Measurements from ENCODE around the gene RASA3. TPM values are rescaled to one million over a fixed set of nuclear protein-coding genes. Genes with fewer than 3 reads are reported as not detected.

Gene RASA3
- total RNA-seq, 1 experiment from 2014 or later: 18.6 TPM

DNA sequence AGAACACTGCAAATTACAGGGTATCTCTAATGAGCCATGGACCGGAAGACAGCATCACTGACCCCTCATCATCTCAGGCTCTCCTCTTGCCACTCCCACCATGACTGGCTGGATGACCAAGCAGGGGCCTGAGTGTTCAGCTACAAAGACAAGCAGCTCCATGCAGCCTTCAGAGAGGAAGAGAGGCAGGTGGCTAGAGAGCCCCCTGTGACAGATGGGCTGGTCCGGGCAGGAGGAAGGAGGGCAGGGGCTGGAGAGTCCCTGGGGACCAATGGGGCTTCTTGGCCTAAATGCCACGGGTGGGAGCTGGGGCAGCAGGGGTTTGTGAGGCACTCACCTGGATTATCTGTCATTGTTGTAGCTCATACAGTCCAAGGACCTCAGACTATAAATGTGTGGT, 12.8 kb upstream of the RASA3 start:
- Histone ChIP-seq H3K9ac (ENCODE audit: low read length) (no peak overlapping the region), H4K20me1 (ENCODE audit: insufficient read depth) (no peaks in the 10 kb centered on the region), H2AFZ (ENCODE audit: low read depth, low read length, poor library complexity, severe bottlenecking) (no peak overlapping the region), H3K27me3 (ENCODE audit: insufficient read depth, low read length) (no peaks in the 10 kb centered on the region), H3K36me3 (ENCODE audit: control insufficient read depth in 1 of 2, insufficient read depth in 2 of 2, low read length in 2 of 2) (no peaks in the 10 kb centered on the region), H3K4me1 (ENCODE audit: control insufficient read depth in 1 of 2, insufficient read depth in 2 of 2, low read length in 2 of 2) (peaks cover 4 to 10% of the 10 kb centered on the region in 2 experiments; a peak in 3 of 4 replicates), H3K79me2 (ENCODE audit: insufficient read depth, low read length) (no peaks in the 10 kb centered on the region), H3K9me3 (ENCODE audit: control insufficient read depth in 1 of 2, insufficient read depth in 1 of 2, low read depth in 1 of 2, low read length in 2 of 2) (no peaks in the 10 kb centered on the region), H3K9me2 (ENCODE audit: insufficient read depth) (no peaks in the 10 kb centered on the region), H3K4me3 (replicated peaks in 1 of 2; ENCODE audit: low read depth in 1 of 2, low read length in 2 of 2) (no peak overlapping the region), H3K27ac (ENCODE audit: low read depth, low read length) (no peak overlapping the region), H3K4me2 (ENCODE audit: low read length) (no peak overlapping the region)
- ChIA-PET CTCF (no interaction called here), POLR2A (no interaction called here), RAD21 (ENCODE audit: low non-redundant PET in 1 of 2, low total read pairs in 2 of 2, uncharacterized antibody in 2 of 2, unreplicated experiment in 2 of 2) (no interaction called here)
- no peak for DNase-seq (ENCODE audit: low read depth, low spot score)
- TF ChIP-seq YY1 (IDR thresholded peaks at IDR 0.05; ENCODE audit: extremely low read depth, insufficient replicate concordance, low read depth, low read length): no peak
- no peak for TF ChIP-seq ZNF274 (IDR thresholded peaks at IDR 0.05; ENCODE audit: low read depth, low read length)
- no peak for TF ChIP-seq SIN3A (IDR thresholded peaks at IDR 0.05; ENCODE audit: low read depth)
- no peak for TF ChIP-seq EGR1 (IDR thresholded peaks at IDR 0.05; ENCODE audit: low read depth)
- no peak for TF ChIP-seq POLR2A (IDR thresholded peaks at IDR 0.05; ENCODE audit: borderline replicate concordance, extremely low read depth, insufficient read depth, insufficient read length)
- TF ChIP-seq, protein P1, sequence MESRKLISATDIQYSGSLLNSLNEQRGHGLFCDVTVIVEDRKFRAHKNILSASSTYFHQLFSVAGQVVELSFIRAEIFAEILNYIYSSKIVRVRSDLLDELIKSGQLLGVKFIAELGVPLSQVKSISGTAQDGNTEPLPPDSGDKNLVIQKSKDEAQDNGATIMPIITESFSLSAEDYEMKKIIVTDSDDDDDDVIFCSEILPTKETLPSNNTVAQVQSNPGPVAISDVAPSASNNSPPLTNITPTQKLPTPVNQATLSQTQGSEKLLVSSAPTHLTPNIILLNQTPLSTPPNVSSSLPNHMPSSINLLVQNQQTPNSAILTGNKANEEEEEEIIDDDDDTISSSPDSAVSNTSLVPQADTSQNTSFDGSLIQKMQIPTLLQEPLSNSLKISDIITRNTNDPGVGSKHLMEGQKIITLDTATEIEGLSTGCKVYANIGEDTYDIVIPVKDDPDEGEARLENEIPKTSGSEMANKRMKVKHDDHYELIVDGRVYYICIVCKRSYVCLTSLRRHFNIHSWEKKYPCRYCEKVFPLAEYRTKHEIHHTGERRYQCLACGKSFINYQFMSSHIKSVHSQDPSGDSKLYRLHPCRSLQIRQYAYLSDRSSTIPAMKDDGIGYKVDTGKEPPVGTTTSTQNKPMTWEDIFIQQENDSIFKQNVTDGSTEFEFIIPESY (IDR thresholded peaks at IDR 0.05; ENCODE audit: extremely low read depth, insufficient replicate concordance, low read length): no peak
- no peak for TF ChIP-seq TCF7L2 (IDR thresholded peaks at IDR 0.05; ENCODE audit: borderline replicate concordance, extremely low read depth, insufficient read depth, insufficient read length)
- no peak for TF ChIP-seq ZFX (IDR thresholded peaks at IDR 0.05)
- no peak for TF ChIP-seq RAD21 (IDR thresholded peaks at IDR 0.05; ENCODE audit: low read depth)
- TF ChIP-seq EZH2phosphoT487 (IDR thresholded peaks at IDR 0.05; ENCODE audit: borderline replicate concordance): no peak
- ATAC-seq: no peak
- intact Hi-C loops (cut with micrococcal nuclease): loop anchor here (10.0 kb wide), 1 partner anchor 190 kb away; no protein-coding TSS in a partner anchor
- BruUV-seq (replicated peaks): no TSS peak

Data from HCT116 (cell line).